GM12875 (cell line): ENCODE results near the gene CACNA1G.

Experiments used
- H3K4me3 ChIP-seq: one replicate; pipeline ENCODE4 v1.5.1; 2011; ENCODE audit warnings: low read depth, low read length, control low read depth
- TF ChIP-seq, protein P1 (sequence below): IDR thresholded peaks from 2 replicates; pipeline ENCODE4 v1.5.1; 2011; ENCODE audit warnings: low read depth, mild to moderate bottlenecking, control low read depth, inconsistent platforms, low read length, moderate library complexity, borderline replicate concordance; ENCODE audit not compliant: insufficient read depth

CACNA1G gene

DNA sequence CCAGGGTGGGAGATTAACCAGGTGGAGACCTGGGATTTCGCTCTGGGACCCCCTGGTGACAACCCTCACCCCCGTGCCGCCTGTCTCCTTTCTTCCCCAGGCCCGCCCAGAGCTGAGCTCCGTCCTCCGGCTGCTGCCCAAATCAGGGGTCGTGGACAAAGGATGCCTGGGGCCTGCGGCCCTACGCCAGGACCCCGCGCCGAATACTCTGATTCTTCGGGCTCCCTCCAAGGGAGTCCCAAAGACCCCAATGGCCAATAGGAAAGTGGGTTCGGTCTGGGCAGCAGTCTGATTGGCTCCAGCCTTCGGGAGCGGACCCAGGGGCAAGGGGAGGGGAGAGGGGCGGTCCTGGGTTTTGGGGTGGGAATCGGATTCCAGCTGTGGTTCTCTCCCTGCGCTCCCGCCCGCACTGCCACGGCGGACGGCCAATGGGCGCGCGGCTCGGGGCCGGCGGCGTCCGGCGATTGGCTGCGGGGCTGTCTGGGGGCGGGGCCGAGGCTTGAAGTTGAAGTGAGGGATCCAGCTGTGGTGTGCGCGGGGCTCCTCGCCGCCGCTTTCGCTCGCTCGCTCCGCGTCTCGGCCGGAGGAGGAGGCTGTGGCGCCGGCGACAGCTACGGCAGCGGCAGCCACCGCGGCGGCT, at the start of gene CACNA1G:
CACNA1G (plus strand) TSS at position 531 of the 640 bp plus-strand sequence. CDS start 745 bp downstream, outside the sequence.
- TF ChIP-seq, protein P1, sequence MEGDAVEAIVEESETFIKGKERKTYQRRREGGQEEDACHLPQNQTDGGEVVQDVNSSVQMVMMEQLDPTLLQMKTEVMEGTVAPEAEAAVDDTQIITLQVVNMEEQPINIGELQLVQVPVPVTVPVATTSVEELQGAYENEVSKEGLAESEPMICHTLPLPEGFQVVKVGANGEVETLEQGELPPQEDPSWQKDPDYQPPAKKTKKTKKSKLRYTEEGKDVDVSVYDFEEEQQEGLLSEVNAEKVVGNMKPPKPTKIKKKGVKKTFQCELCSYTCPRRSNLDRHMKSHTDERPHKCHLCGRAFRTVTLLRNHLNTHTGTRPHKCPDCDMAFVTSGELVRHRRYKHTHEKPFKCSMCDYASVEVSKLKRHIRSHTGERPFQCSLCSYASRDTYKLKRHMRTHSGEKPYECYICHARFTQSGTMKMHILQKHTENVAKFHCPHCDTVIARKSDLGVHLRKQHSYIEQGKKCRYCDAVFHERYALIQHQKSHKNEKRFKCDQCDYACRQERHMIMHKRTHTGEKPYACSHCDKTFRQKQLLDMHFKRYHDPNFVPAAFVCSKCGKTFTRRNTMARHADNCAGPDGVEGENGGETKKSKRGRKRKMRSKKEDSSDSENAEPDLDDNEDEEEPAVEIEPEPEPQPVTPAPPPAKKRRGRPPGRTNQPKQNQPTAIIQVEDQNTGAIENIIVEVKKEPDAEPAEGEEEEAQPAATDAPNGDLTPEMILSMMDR: no peak
- peak within 1 kb of the TSS; percentile 26 for H3K4me3 ChIP-seq

DNA sequence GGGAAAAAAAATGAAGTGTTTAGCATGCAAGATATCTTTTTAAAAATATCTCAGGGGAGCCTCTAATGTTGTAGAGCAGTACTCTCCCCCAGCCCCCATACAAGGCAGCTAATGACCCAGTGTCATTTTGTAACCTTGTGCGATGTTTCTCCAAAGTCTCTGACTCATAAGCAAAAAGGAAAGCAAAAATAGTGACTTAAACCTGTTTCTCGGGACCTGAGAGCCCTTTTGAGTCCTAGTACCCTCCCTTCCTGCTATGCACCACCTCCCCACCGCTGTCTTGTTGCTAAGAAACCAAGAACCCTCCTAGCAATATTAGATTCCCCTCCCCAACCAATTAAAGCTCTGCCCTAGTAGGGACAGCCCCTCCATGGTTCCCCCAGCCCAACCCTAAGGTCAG, 49.5 kb upstream of the CACNA1G start:
- TF ChIP-seq, protein P1: no peak
- H3K4me3 ChIP-seq: no peak overlapping the region

DNA sequence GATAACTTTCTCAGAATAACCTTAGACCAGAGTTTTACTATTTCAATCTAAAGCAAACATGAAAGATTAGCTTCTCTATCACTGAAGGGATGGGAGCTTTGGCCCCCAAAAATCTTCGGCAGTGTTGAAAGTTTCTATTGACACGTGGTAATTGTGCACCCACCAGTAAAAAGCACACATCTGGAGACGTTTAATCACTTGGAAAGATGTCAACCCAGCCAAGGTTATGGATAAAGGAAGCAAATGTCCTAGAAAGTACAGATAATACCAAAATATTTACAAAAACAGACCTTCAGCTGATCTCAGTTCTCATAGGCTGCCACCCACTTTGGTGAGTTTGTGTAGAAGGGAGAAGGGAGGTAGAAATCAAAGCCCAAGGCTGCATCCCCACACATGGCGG, 47.0 kb upstream of the CACNA1G start:
- H3K4me3 ChIP-seq: no peak overlapping the region

DNA sequence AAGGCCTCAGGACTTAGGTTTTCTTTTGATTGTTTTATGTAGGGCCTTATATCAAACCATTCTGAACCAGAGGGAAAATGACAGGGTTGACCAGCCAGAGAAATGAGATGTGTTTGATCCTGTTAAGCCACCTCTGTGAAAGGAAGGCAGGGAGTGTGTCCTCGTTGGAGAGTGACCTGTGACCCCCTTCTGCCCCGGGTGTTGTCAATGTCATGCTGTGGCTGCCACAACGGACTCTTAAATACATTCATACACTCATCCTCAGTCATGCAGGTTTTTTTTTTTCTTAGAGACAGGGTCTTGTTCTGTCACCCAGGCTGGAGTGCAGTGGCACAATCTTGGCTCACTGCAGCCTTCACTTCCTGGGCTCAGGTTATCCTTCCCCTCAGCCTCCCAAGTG, 46.1 kb upstream of the CACNA1G start:
- no peak overlapping the region for H3K4me3 ChIP-seq
- TF ChIP-seq, protein P1: no peak

More for the DNA sequence above, 47.0 kb upstream of the CACNA1G start:
- TF ChIP-seq, protein P1: no peak

DNA sequence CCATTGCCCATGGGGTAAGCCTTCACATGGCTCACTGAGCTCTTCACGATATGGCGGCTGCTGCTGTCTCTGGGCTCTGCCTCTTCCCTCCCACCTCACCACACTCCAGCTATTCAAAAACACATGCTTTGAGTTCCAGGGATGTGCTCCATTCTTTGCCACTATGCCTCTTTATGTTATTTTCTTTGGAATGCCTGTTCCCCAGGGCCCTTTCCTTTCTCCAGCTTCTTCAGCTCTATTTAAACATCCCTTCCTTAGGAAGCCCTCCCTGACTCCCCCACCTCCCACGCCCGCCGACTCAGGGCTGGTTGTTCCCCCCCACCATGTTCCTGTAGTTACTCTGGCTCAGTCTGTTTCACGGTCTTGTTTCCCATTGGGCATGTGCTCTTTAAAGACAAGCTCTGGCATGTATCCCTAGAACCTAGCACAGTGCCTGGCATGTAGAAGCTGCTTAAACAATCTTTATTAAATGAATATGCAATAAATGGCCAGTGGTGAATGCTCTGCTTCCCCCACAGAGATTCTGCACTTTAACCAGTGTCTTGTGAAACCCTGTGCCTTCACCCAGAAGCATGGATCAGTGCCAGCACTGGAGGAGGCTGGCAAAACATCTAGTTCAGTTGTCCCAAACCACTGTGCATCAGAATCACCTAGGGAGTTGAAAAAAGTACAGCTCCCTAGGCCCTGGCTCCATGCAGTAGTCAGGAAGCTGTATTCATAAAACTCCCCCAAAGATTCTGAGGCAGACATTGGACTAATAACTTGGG, 45.4 kb upstream of the CACNA1G start:
- no peak overlapping the region for H3K4me3 ChIP-seq
- TF ChIP-seq, protein P1: no peak

DNA sequence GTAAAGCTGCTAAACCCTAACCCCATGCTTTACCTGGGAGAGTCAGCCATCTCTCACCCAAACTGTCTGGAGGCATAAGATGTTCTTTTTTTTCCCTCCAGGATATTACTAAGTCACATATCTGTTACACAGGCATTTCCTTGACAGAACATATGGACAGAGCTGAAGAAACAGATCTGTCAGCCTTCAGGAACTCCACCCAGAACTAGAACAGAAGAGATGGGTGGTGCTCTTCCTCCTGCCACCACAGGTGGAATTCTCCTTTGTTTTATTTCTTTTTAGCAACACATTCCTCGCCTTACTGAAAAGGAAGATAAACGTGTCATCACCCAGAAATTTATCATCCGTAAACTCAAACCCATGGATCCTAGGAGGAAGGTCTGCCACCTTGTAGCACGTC, 43.5 kb upstream of the CACNA1G start:
- no peak overlapping the region for H3K4me3 ChIP-seq
- TF ChIP-seq, protein P1: no peak
